ENCODE results near the gene TMUB1.

DNA sequence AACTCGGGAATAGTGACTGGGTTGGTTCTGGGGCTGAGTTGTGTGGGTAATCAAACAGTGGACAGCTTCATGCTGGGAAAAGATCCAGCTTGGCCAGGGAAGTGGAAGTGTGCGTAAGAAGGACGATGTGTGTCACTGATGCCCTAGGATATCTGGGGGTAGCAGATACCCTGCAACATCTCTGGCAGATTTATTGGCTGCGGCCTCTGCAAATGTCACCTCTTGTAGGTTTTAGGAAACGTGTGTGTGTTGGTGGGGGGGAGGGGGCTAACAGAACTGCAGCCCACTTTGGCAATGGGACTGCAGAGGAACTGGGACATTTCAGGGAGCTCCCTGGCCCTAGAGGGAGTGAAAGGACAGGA is 2.0 kb upstream of the TMUB1 start:
- TF ChIP-seq, protein P1, sequence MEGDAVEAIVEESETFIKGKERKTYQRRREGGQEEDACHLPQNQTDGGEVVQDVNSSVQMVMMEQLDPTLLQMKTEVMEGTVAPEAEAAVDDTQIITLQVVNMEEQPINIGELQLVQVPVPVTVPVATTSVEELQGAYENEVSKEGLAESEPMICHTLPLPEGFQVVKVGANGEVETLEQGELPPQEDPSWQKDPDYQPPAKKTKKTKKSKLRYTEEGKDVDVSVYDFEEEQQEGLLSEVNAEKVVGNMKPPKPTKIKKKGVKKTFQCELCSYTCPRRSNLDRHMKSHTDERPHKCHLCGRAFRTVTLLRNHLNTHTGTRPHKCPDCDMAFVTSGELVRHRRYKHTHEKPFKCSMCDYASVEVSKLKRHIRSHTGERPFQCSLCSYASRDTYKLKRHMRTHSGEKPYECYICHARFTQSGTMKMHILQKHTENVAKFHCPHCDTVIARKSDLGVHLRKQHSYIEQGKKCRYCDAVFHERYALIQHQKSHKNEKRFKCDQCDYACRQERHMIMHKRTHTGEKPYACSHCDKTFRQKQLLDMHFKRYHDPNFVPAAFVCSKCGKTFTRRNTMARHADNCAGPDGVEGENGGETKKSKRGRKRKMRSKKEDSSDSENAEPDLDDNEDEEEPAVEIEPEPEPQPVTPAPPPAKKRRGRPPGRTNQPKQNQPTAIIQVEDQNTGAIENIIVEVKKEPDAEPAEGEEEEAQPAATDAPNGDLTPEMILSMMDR (IDR thresholded peaks at IDR 0.05; ENCODE audit: low read length), result no peak
- TF ChIP-seq EZH2 (IDR thresholded peaks at IDR 0.05; ENCODE audit: borderline replicate concordance, low read length), result no peak
